Inflammatory macrophage treated with lipopolysaccharide for 1 hour (primary cell): ENCODE results near the gene FCMR.

Experiments
- DNase-seq, 2 donors: peaks; one replicate each; pipeline ENCODE4 v3.0.0-alpha.2; 2020 to 2022

The FCMR gene

DNA sequence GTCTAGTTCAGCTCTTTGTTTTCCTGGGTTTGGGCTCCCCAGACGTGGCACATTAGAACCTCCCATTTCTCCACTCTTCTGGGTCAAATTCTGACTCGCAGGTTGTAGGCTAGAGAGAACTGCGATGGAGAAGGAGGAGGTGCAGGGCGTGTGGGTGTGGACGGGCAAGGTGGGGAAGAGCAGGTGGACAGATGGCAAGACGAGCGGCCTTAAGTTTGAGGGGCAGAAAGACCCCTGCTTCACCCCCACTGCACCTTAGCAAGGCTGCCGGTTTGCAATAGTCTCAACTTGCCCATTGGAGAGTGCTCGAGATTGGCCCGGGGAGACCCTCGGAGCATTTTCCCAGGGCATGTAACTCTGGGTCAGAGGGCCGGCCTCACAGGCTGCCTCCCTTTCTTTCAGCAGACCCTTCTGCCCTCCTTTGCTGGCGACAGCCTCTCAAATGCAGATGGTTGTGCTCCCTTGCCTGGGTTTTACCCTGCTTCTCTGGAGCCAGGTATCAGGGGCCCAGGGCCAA lies 22.8 kb downstream of the FCMR start:
- DNase-seq = no peak

DNA sequence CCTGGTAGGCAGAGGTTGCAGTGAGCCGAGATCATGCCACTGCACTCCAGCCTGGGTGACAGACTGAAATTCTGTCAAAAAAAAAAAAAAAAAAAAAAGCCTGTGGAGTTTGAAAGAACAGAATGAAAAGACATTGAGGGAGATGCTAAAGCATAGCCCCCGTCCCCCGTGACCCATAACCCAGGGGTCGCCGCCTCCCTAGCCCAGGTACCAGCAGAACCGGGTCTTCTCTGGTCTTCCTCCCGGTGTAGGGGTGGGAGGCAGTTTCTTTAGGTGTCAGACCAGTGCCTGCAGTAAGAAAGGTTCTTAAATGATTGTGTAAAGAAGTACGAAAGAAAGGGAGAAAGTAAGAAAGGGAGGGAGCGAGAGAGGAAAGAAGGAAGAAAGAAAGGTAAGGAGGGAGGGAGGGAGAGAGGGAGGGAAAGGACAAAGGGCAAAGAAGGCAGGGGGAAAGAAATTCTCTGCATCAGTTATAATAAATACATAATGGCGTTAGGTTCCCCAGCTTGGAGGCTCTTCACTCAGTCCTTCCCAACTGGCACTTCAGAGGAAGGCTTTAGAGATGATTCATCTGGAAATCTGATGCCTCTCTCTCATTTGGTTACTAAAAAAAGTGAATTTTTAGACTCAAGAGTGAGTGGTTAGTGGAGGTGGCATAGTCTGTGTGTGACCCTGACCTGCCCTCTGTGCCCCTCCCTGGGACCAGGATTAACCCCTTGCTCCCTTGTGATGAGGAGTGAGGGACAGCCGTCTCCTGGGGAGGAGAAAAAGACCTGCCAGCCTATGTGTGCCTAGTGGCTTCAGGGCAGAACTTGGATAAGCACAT lies 23.4 kb downstream of the FCMR start:
- DNase-seq = no peak

- no peak for DNase-seq
These were observed 24.6 kb downstream of the FCMR start, which contains the start of gene IL24 for GRCh38 chr1:206897175-206897574. Gene IL24 (plus strand): TSS chr1:206897443. CDS start chr1:206897833, 390 bp downstream.

DNA sequence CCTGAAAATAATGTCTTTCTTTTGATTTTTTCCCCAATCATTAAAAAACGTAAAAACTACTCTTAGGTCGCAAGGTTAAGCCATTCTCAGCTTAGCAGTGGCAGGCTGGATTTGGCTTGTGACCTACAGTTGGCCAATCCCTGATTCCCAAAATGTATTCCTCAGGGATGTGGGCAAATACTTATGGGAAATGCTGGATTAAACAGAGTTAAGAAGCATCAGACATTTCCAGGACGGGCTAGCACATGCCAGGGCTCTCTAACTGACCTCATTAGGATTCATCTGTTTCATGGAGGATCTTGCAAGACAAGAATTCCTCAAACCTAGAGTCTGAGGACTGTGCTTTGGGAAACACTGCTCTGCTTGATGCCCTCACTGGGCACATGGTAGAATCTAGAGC lies 25.5 kb downstream of the FCMR start:
- no peak for DNase-seq

- no peak for DNase-seq
These were observed 25.9 kb downstream of the FCMR start for GRCh38 chr1:206895837-206896242.

DNA sequence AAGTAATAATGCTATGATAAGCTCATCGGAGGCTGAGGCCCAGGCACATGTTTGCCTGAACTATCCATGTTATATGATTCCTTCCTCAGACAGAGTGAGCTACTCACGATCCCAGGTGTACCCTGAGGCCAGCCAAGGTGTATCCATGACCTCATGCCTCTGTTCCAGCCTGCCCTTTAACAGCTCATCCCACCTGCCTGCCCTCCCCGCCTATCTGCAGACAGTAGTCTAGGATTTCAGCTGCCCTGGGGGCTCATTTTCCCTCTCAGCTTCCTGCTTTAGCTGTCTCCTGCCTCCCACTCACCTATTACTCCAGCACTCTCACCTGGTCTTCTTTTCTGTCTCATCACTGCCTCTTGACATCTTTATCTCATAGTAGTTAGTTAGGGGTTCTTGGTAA lies 26.4 kb downstream of the FCMR start:
- DNase-seq = no peak

GRCh38 chr1:206893380-206893779 lies 28.4 kb downstream of the FCMR start:
- DNase-seq = no peak

DNA sequence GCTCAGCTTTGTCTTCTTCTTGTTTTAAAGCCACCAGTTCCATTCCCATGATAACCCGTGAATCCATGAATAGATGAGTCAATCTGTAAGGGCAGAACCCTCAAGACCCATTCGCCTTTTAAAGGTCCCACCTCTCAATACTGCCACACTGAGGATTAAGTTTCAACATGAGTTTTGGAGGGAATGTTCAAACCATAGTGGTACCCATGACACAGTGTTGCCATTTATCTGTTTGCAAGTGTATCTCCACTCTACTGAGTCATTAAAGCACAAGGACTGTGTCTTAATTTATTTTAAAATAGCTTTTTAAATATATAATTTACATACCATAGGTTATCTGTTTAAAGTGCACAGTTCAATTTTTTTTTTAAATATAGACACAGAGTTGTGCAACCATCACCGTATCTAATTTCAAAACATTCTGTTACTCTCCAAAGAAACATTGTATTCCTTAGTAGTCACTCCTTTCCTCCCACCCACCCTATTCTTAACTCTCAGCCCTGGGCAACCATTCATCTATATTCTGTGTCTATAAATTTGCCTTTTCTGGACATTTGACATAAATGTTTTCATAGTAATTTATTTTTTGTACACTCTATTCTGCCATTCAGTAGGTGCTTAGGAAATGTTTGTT lies 29.3 kb downstream of the FCMR start:
- DNase-seq = no peak

DNA sequence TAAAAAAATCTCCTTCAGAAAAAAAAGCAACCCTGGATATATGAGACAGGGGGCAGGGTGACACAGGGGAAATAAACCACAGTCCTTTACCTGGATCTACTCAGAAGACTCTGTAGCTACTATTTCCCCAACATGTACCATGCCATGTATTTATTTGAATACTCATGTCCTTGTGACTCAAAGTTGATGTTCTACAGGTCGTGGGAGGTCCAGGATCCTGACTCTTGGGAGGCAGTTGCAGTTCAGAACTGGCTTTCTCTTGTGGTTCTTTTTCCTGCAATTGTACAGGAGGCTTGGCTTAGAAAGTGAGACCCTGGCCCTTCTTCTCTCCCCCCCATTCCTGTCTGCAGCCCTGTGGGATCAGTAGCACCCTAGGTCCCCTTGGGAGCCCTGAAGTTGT lies 30.3 kb downstream of the FCMR start:
- DNase-seq = no peak

GRCh38 chr1:206890125-206891060 lies 31.3 kb downstream of the FCMR start:
- DNase-seq = peak; percentile 58 to 66

- no peak for DNase-seq
These were observed 34.0 kb downstream of the FCMR start for GRCh38 chr1:206887701-206888100.

- no peak for DNase-seq
These were observed 34.9 kb downstream of the FCMR start for GRCh38 chr1:206886831-206887230.

DNA sequence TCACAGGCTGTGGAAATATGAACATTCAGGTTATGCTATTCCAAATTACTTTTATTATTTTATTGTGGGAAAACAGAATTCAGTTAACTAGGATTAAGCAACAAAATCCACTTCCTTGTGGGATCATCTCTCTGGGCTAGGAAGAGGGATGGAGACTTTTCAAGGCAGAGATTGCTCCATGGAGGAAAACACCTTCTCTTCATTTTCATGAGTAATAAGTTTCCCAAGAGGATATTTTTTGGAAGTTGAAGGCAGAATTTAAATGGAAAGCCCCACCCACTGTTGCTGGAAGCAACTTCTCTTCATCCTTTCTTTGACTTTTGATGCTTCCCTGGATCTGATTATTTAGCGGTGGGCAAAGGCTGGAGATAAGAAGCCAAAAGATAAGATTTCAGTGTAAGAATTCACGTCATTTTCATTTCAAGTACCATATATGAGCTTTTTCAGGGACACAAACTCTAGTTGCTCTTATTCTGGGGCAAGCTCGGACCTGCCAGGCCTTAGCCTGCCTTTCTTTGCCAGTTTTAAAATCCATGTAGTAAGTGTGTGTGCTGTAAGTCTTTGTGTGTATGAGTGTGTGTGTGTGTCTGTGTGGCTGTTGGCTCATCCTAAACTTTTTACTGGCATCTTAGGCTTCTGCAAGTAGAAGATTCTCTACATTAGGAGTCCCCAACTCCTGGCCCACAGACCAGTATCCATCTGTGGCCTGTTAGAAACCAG lies 36.2 kb downstream of the FCMR start:
- DNase-seq = no peak

DNA sequence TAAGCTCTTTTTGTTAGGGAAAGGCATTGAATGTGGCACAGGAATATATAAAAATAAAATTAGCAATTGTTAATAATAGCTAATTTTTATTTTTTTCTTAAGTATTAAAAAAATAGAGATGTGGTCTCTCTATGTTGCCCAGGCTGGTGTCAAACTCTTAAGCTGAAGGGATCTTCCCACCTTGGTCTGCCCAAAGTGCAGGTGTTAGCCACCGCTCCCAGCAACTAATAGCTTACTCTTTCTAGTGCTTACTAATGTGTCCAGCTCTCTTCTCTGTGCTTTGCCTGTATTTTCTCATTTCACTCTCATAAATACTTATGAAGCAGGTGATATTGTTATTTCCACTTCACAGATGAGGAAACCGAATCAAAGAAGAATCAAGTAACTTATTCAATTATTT lies 37.9 kb downstream of the FCMR start:
- no peak for DNase-seq

- no peak for DNase-seq
These were observed 38.6 kb downstream of the FCMR start for GRCh38 chr1:206883160-206883559.

DNA sequence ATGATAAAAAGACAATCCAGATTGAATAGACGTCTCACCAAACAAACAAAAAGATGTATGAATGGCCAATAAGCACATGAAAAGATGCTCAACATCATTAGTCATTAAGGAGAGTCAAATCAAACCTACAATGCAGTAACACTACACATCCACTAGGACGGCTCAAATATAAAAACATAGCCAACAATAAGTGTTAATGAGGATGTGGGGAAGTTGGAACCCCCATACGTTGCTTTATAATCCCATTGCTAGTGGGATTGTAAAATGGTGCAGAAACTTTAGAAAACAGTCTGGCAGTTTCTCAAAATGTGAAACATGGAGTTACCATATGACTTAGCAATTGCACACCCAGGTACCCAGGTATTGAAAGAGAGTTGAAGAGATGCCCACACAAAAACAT lies 39.2 kb downstream of the FCMR start:
- DNase-seq = no peak

DNA sequence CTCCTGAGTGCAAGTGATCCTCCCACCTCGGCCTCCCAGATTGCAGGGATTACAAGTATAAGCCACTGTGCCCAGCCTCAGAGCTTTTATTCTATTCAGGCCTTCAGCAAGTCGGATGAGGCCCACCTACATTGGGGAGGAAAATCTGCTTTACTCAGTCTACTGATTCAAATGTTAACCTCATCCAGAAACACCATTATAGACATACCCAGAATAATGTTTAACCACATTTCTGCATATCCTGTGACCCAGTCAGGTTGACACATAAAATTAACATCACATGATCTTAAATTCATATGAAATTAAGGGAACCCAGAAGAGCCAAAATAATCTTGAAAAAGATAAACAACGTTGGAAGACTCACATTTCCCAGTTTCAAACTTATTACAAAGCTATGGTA lies 41.4 kb downstream of the FCMR start:
- DNase-seq = no peak

GRCh38 chr1:206878456-206878855 lies 43.3 kb downstream of the FCMR start:
- DNase-seq = no peak

DNA sequence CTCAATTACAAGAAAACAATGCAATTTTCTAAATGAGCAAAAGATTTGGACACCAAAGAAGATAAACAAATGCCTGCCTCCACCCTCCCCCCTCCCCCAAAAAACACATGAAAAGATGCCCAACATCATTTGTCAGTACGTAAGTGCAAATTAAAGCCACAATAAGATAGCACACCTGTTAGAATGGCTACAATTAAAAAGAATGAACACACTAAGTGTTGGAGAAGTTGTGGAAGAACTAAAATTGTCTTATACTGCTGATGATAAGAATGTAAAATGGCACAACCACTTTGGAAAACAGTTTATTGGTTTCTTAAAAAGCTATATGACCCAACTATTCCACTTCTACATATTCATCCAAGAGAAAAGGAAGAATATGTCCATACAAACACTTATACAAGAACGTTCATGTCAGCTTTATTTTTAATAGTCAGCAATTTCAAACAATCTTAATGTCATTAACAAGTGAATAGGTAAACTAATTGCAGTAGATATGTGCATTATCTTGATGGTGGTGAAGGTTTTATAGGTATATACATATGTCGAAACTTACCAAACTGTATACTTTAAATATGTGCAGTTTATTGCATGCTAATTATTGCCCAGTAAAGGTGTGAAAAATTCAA lies 45.9 kb downstream of the FCMR start:
- DNase-seq = no peak

- no peak for DNase-seq
These were observed 48.0 kb downstream of the FCMR start for GRCh38 chr1:206873603-206874188.

DNA sequence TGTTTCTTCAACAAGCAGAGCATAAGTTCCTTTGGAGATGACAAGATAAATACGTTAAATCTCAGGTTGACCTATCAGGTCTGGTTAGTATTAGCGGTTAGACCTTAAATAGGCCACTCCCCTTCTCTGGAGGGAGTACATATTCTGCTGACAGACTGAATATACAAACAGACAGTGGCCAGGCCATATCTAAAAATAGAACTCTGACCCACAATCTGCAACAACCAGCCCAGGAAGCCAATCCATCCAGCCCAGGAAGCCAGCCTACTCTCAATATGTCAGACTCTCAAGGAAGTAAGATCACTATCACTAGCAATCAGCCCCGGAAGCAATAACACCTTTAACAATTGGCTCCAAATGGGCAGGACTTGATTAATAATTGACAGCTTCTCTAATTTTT lies 49.6 kb downstream of the FCMR start:
- no peak for DNase-seq

DNA sequence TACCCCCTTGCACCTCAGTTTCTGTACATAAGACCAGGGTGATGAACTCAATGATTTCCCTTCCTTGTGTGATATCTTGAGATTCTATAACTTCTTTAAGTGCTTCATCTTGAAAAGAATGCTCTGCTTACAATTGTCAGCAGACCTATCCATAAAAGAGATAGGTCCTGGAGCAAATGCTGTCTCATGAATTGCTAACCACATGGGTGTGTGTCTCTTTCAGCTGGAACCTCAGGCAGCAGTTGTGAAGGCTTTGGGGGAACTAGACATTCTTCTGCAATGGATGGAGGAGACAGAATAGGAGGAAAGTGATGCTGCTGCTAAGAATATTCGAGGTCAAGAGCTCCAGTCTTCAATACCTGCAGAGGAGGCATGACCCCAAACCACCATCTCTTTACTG lies 53.5 kb downstream of the FCMR start:
- DNase-seq = no peak
